ENCODE measurements around the gene CXCL11.
"Not testable (repeated sequence)": the region's sequence is repeated elsewhere in the genome, so short reads cannot be mapped to it uniquely, and the experiment has no call there.

The CXCL11 gene

DNA sequence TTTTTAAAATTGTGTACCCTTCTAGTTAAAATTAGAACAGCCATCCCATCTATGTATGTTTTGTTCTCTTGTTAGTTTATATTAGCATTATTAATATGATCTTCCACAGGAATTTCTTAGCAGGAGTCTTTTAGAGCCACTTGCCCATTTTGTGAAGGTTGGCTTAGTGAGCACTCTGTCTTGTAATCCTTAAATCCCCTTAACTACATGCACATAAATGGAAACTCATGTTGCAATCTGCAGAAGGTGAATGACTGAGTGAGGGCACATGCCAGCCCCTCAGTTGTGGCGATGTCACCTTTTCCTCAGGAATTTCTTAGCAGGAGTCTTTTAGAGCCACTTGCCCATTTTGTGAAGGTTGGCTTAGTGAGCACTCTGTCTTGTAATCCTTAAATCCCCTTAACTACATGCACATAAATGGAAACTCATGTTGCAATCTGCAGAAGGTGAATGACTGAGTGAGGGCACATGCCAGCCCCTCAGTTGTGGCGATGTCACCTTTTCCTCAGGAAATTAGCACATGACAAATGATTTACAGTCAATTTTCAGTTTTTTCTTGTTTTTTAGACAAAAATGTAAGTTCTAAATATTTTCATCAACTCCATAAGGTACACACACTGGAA, 37.2 kb downstream of the CXCL11 start:
- DNase-seq: not testable (repeated sequence)

DNA sequence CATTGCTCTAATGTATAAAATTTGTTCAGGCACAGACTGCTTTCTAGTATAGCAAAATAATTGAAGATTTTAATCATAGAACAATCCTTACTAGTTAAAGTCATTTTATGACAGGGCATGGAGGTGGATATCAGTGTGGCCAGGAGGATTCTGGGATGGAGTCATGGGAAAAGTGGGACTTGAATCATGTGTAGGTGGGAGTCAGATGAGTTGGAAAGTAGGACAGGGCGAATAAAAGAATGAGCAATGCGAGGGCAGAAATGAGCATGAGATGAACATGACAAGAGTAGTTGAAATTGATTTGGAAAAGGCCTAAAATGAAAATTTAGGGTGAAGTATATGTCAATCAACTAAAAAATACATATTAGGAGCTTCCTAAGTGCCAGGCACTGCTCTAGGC, 37.9 kb downstream of the CXCL11 start:
- DNase-seq: no peak

DNA sequence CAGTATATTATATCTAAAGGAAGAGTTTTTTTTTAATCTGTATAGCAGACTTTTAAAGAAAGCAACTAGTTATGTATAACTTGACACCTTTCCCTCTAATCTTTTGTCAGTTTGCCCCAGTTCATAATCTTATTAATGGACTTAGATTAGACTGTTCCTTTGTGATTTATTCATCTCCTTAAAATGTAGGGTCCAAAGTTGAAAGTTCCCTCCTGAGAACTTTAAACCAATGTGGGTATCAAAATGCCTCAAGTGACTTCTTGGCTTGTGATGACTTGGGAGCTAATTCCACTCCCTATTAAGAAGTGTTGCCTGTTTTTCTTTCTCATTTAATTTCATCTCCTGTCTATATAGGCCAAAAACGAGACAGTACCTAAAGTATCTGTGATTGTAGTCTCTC, 38.8 kb downstream of the CXCL11 start:
- no peak for DNase-seq

DNA sequence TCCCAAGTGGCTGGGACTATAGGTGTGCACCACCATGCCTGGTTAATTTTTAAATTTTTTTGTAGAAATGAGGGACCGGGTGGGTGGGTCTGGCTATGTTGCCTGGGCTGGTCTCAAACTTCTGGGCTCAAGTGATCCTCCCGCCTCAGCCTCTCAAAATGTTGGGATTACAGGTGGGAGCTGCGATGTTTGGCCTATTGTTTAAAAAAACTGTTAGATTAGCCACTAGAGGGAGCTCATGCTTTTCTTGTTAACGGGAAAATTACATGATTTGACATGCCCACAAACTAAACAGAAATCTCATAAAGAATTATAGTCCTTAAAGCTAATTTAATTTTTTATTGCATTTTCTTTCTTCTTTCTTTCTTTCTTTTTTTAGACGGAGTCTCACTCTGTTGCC, 40.1 kb downstream of the CXCL11 start:
- no peak for DNase-seq

DNA sequence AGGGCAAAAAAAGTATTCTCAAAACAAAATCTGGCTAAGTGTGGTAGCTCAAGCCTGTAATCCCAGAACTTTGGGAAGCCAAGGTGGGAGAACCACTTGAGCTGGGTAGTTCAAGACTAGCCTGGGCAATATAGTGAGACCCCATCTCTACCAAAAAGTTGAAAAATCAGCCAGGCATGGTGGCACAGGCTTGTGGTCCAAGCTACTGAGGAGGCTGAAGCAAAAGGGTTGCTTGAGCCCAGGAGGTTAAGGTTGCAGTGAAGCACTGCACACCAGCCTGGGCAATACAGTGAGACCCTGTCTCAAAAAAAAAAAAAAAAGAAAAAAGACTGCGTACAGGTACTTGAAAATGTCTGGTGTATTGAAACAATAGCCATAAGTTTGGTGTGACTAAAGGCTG, 43.4 kb downstream of the CXCL11 start:
- DNase-seq: no peak

DNA sequence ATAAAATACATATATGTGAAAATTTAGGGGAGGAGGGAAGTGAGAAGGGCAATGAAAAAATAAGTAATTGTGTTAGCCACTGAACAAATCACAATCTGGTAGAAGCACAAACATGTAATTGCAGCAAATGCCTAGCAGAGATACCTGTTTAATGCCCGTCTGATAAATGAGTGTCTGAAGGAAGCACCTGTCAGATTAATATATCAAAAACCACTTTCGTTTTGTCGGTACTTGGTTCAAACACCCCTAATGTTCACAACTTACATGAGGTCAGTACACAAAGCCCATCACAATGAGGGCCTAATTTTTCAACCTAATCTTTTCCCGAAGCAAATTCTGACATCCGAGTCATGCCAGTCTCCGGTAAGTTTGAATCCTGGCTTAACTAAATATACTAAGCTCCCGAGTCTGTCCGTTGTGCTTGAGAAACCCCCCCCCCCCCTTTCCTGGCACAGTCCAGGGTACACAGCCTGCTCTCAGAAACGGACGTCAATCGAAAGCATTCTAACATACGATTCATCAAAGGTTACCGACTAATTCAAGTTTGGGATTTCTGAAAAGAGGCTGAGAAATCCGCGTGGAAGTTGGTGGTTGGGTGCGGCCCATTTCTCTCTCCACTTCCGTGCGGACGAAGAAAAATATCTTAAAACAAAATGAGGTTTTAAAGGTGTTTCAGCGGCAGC, 45.9 kb downstream of the CXCL11 start:
- DNase-seq: no peak

DNA sequence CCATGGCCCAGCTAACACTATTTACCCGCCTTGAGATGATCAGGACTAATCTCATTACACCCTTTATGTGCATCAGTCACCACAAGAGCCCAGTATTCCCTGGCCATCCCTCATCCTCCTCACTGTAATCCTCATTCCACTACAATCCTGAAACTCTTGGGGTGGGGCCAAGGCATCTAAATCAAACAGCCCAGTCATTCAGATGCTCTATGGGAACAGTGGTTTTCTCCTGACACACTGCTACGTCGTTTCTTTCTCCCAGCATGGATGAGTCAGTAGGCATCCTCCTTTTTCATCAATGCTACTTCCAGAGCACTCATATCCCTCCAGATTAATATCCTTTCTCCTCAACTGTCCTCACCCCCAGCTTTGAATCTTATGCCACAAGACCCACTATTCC, 50.8 kb downstream of the CXCL11 start:
- DNase-seq: no peak
